Activated T-helper 2 cell treated with anti-CD3 and anti-CD28 coated beads, Interferon-gamma antibody, Interleukin-2, Interleukin-4, amounts not matched to agents 10 μg/mL and 5 μg/mL and 100 μg/mL, durations not matched to agents 14 hours and 24 hours and 36 hours (primary cell): Measurements from ENCODE around the gene MEIKIN. TPM values are rescaled to one million over a fixed set of nuclear protein-coding genes. Genes with fewer than 3 reads are reported as not detected.

Source experiments
- DNase-seq: peaks from one replicate; pipeline ENCODE4 v3.0.0; 2021; ENCODE audit warnings: low spot score
- H3K27ac Mint-ChIP-seq: one replicate; pipeline ENCODE4 v1.8.0; 2021; ENCODE audit warnings: mixed read lengths
- H3K27me3 Mint-ChIP-seq: one replicate; pipeline ENCODE4 v1.8.0; 2021; ENCODE audit warnings: low read depth, mixed read lengths
- H3K36me3 Mint-ChIP-seq: one replicate; pipeline ENCODE4 v1.8.0; 2021; ENCODE audit warnings: low read depth, mixed read lengths
- H3K4me1 Mint-ChIP-seq: one replicate; pipeline ENCODE4 v1.8.0; 2021; ENCODE audit warnings: low read depth, mixed read lengths
- H3K4me3 Mint-ChIP-seq: one replicate; pipeline ENCODE4 v1.8.0; 2021; ENCODE audit warnings: low read depth, mild to moderate bottlenecking, moderate library complexity, mixed read lengths
- H3K9me3 Mint-ChIP-seq: one replicate; pipeline ENCODE4 v1.8.0; 2021; ENCODE audit warnings: mixed read lengths
- intact Hi-C: fragments of 100-400 bp; cut with micrococcal nuclease; formaldehyde crosslinking; loops from one replicate; pipeline ENCODE4 v1.15.1; 2023
- total RNA-seq: library from RNA; stranded (reverse); gene quantifications from 2 replicates; pipeline ENCODE4 v1.2.3, GENCODE V29; 2022

MEIKIN gene
- total RNA-seq, 1 donor from 2014 or later = not detected

DNA sequence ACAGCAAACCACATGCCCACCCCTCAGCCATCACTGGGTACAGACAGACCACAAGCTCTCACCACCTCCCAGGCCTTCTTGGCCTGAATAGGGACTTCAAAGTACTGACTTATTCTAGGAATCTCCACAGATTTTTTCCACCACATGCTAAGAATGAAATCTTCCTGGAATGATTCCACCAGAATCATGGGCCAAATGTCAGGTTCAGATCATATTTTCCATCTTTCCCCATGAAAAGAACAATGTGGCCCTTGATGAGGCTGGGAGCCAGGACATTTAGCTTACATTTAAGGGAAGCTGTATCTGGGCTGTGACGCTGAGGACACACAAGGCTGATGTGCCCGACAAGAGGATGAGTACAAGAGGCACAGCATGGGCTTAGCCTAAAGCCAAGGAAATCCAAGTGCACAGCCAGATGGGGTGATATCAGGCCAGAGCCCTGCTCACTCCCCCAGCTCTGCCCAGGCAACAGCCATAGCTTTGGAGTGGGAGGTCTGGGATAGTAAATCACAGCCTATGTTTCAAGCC lies 37.8 kb upstream of the MEIKIN start:
- intact Hi-C loops = no loop called here
- DNase-seq = no peak
- Mint-ChIP-seq H3K36me3 (peaks cover 4% of the 10 kb centered on the region), H3K9me3 (no peaks in the 10 kb centered on the region), H3K27ac (no peak overlapping the region), H3K27me3 (peaks cover 13% of the 10 kb centered on the region), H3K4me1 (peaks cover 5% of the 10 kb centered on the region), H3K4me3 (no peak overlapping the region)

DNA sequence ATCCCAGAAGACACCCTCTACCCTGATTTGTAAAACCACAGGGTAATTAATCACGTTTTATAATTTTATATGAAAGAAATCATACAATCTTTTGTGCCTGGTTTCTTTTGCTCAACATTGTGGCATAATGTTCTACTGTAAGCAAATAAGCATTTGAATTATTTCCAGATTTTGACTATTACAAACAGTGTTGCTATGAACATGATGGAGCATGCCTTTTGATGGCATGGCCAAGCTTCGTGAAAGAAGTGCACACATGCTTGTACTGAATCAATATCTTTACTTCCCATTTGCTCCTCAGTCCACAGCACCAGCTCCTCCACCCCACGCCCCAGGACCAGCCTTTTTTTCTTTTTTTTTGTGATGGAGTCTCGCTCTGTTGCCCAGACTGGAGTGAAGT lies 36.1 kb upstream of the MEIKIN start:
- no peak overlapping the region for H3K4me3 Mint-ChIP-seq
- peaks cover 5% of the 10 kb centered on the region for H3K4me1 Mint-ChIP-seq
- H3K27me3 Mint-ChIP-seq = peaks cover 17% of the 10 kb centered on the region
- intact Hi-C loops = no loop called here
- no peaks in the 10 kb centered on the region for H3K9me3 Mint-ChIP-seq
- DNase-seq = no peak
- peaks cover 4% of the 10 kb centered on the region for H3K36me3 Mint-ChIP-seq
- no peak overlapping the region for H3K27ac Mint-ChIP-seq

DNA sequence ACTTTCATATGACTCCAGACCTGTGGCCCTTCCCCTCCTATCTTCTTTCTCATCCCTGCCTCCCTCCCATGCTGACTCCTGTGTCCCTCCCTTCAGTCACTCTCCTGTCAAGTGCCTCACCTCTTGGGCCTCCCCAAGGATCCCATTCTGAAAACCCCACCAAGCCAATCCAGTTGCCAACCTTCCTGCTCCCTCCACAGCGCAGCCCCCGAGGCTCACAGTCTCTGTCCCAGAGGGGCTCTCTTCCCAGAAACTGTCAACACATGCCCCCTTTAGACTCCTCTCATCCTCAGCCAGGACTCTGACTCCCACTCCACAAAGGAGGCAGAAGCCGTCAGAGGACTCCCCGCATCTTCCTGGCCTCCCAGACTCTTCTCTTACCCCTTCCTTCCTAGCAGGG lies 35.2 kb upstream of the MEIKIN start:
- H3K4me1 Mint-ChIP-seq = peaks cover 7% of the 10 kb centered on the region
- H3K27me3 Mint-ChIP-seq = peaks cover 17% of the 10 kb centered on the region
- H3K27ac Mint-ChIP-seq = no peak overlapping the region
- DNase-seq = no peak
- peaks cover under 1% of the 10 kb centered on the region for H3K36me3 Mint-ChIP-seq
- H3K9me3 Mint-ChIP-seq = no peaks in the 10 kb centered on the region
- no peak overlapping the region for H3K4me3 Mint-ChIP-seq
- intact Hi-C loops = no loop called here

DNA sequence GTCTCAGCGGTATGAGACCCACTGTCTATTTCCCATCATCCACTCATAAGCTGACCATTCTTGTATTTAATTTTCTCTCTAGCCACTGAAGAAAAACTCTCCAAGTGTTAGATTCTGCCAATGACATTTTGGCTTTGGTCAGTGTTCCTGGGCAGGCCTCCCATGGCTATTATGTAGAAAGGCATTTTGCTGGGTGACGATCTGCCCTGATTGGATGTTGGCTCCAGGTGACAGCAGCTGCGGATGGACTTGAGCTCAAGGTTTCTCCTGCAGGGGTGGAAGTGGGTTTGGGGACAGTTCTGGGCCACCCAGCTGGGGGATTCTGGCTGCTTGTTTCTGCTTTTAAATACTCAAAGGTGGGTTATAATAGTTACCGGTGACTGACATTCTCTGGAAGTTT lies 34.4 kb upstream of the MEIKIN start:
- H3K36me3 Mint-ChIP-seq = no peaks in the 10 kb centered on the region
- intact Hi-C loops = no loop called here
- peaks cover 17% of the 10 kb centered on the region for H3K27me3 Mint-ChIP-seq
- peaks cover 16% of the 10 kb centered on the region for H3K4me1 Mint-ChIP-seq
- no peak overlapping the region for H3K4me3 Mint-ChIP-seq
- H3K27ac Mint-ChIP-seq = no peak overlapping the region
- no peak for DNase-seq
- H3K9me3 Mint-ChIP-seq = no peaks in the 10 kb centered on the region

DNA sequence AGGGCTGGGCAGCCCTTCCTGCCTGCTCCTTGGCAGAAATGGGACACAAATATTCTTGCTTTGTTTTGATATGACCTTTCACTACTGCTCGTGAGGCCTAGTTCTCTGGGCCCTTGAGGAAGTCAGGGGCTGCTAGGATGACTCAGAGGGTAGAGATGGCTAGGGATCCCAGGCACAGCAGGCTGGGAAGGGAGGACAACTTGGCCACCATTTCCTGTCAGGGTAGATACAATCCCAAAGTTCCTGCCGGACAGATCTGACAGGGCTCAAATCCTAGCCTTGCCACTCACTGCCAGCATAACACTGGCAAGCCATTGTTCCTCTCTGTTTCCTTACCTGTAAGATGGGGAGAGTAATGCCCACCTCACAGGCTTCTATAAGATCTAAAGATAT lies 31.7 kb upstream of the MEIKIN start:
- intact Hi-C loops = no loop called here
- Mint-ChIP-seq H3K9me3 (no peaks in the 10 kb centered on the region), H3K4me3 (no peak overlapping the region), H3K36me3 (no peaks in the 10 kb centered on the region), H3K27me3 (peaks cover 13% of the 10 kb centered on the region), H3K4me1 (peaks cover 17% of the 10 kb centered on the region), H3K27ac (no peak overlapping the region)
- no peak for DNase-seq

DNA sequence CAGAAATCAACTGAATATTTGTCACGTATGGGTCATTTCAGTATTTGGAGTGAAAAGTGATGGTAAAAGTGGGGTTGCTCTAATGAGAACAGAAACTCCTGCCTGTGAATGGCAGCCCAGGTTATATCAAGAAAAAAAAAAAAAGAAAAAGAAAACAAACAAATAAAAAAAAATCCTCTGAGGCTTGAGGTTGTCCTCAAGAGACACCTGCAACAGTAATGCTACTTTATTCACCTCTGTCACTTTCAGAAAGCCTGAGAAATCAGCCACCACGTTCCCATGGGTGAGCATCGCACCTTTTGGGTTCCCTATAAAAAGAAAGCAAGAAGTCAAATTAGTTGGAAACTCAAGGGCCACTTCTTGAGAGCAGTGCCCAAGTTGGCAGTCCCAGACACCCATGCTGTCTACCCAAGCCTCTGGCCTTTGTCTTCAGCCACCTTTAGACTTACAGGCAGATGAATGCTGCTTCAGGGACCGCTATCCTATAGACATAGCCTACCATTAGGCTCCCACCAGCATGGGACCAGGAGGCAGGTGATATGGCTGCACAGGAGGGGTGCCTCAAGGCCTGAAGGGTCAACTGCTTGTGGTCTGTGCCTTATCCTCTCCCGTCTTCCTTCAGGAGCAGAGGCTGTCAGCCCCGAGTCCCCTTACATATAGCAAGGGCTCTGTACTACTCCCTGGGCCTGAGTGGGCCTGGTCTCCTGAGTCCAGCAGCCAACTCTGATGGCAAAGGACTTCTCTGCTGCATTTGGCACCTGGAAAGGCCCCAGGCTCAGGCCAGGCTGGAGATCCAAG lies 31.1 kb upstream of the MEIKIN start:
- peaks cover 13% of the 10 kb centered on the region for H3K27me3 Mint-ChIP-seq
- no peak overlapping the region for H3K4me3 Mint-ChIP-seq
- H3K27ac Mint-ChIP-seq = no peak overlapping the region
- H3K36me3 Mint-ChIP-seq = no peaks in the 10 kb centered on the region
- DNase-seq = no peak
- H3K9me3 Mint-ChIP-seq = no peaks in the 10 kb centered on the region
- intact Hi-C loops = no loop called here
- H3K4me1 Mint-ChIP-seq = peaks cover 17% of the 10 kb centered on the region

DNA sequence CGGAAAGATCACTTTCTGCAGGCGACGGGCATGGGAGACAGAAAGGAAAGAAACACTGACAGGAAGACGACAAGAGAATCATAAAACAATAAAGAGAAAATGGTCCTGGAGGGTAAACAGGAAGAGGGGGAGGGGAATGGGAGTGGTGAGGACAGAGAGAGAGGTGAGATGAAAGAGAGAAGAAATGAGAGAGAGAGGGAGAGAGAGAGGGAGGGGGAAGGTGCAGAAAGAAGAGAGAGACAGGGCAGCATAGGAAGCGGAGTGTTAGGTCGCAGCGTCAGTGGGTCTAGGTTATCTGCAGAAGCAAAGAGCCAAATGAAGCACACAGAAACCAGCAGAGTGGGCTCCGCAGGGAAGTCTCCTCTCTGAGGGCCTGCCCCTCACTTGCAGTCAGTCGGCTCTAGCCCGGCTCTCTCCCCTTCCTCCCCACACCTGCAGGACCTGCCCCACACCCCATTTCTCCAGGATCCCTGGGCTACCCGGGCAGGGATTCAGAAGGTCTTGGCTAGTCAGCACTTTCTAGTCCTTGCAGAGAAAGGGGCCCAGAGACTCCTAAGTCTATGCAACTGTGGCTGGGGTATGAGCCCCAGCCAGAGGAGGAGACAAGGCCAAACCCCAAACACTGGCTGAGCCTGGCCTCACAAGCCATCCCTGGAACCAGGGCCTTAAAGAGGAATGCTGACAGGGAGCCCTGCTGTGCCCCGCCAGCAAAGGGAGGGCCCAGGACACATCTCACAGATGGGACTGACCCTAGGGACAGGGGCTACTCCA lies 29.7 kb upstream of the MEIKIN start:
- intact Hi-C loops = no loop called here
- peak overlapping the region; percentile 46 for H3K4me3 Mint-ChIP-seq

DNA sequence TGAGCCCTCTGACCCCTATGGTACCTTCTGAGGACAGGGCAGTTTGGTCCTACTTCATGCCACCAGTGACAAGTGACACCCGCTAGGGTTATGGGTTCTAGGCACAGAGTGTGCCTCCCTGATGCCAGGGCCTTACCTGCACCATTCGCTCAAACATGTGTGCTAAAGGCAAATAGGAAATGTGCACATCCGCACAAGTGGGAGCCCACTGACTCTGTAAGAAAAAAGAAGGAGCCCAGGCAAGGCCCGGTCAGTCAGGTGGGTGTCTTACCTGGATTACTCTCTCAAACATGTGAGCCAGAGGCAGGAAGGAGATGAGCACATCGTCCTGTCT lies 29.1 kb upstream of the MEIKIN start:
- Mint-ChIP-seq H3K27ac (peak overlapping the region; percentile 69), H3K9me3 (no peaks in the 10 kb centered on the region), H3K4me1 (peaks cover 17% of the 10 kb centered on the region), H3K27me3 (peaks cover 5% of the 10 kb centered on the region), H3K4me3 (peak overlapping the region; percentile 46), H3K36me3 (no peaks in the 10 kb centered on the region)
- intact Hi-C loops = no loop called here
- no peak for DNase-seq

More for the DNA sequence above, 29.7 kb upstream of the MEIKIN start:
- H3K9me3 Mint-ChIP-seq = no peaks in the 10 kb centered on the region
- peaks cover 5% of the 10 kb centered on the region for H3K27me3 Mint-ChIP-seq
- peaks cover 17% of the 10 kb centered on the region for H3K4me1 Mint-ChIP-seq
- peak overlapping the region; percentile 69 for H3K27ac Mint-ChIP-seq
- no peak for DNase-seq
- no peaks in the 10 kb centered on the region for H3K36me3 Mint-ChIP-seq

DNA sequence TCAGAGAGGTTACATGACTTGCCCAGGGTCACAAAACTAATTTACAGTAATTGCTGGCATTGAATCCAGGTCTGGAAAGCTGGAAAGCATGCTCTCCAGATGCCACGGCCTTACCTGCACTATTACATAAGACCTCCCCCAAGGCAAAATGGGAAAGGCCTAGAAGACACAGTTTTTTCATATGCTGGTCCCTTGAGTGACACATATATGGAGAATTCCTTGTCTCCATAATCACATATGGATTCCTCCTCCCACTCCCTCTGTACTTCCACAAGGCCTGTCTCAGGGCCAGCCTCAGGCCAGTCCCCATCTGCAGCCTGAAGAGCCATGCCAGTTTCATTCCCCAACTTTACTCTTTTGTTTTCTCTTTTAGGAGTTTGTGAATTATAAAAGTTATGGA lies 28.6 kb upstream of the MEIKIN start:
- no peak overlapping the region for H3K27ac Mint-ChIP-seq
- no peaks in the 10 kb centered on the region for H3K9me3 Mint-ChIP-seq
- peaks cover 5% of the 10 kb centered on the region for H3K27me3 Mint-ChIP-seq
- H3K4me3 Mint-ChIP-seq = no peak overlapping the region
- intact Hi-C loops = no loop called here
- peaks cover 17% of the 10 kb centered on the region for H3K4me1 Mint-ChIP-seq
- no peak for DNase-seq
- no peaks in the 10 kb centered on the region for H3K36me3 Mint-ChIP-seq

DNA sequence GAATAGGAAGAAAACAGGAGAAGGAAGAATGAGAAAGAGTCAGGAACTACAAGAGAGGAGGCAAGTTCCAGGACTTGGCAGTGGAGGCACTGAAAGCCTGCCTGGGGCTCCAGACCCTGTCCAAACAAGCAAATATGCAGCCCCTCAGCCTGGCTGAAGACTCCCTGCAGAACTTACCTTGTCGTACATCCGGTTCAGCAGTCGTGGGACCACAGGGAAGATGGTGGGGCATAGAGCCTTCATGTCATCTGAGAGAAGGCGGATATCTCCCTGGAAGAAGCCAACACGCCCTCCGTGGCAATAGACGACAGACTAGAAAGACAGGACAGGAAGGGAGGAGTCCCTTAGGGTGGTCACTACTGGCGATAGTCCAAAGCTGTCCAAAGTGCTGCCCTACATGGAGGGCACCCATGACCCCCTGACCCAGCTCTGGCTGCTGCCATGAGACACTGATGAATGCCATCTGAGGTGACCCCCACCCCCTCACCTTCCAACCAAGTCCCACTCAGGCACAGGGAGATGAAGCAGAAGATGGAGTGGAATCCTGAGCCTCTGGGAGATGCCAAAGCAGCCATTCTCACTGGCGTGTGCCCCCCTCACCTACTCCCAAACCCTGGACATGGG lies 27.7 kb upstream of the MEIKIN start:
- no peak overlapping the region for H3K4me3 Mint-ChIP-seq
- H3K9me3 Mint-ChIP-seq = no peaks in the 10 kb centered on the region
- intact Hi-C loops = no loop called here
- no peaks in the 10 kb centered on the region for H3K36me3 Mint-ChIP-seq
- peaks cover 3% of the 10 kb centered on the region for H3K27me3 Mint-ChIP-seq
- no peak for DNase-seq
- H3K4me1 Mint-ChIP-seq = peaks cover 18% of the 10 kb centered on the region
- H3K27ac Mint-ChIP-seq = no peak overlapping the region

DNA sequence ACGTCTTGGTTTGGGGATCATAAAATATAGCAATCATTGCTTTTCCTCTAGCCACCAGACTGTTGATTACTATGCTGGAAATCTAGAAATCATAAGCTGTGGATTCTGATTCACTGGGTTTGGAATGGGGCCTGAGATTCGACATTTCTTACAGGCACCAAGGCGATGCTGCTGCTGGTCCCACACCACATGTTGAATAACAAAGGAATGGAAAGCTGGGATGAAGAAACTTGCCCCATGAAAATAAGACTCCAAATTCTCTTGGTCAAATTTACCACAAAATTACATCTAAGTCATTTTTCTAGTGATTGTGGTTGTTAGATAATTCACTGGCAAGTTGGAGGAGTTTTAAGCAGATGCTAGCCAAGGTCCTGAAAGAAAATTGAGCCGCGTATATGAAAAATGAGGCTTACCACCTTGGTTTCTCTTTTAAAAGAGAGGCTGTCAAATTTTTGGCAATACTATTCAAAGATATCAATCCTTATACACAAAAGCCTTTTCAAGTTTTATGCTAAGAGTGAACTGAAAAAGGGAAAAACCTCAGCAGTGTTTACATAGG lies 23.0 kb upstream of the MEIKIN start:
- no peak for DNase-seq
- no peaks in the 10 kb centered on the region for H3K27me3 Mint-ChIP-seq
- H3K4me3 Mint-ChIP-seq = no peak overlapping the region
- H3K9me3 Mint-ChIP-seq = no peaks in the 10 kb centered on the region
- H3K4me1 Mint-ChIP-seq = peaks cover 2% of the 10 kb centered on the region
- intact Hi-C loops = no loop called here
- peaks cover 3% of the 10 kb centered on the region for H3K36me3 Mint-ChIP-seq
- H3K27ac Mint-ChIP-seq = no peak overlapping the region

DNA sequence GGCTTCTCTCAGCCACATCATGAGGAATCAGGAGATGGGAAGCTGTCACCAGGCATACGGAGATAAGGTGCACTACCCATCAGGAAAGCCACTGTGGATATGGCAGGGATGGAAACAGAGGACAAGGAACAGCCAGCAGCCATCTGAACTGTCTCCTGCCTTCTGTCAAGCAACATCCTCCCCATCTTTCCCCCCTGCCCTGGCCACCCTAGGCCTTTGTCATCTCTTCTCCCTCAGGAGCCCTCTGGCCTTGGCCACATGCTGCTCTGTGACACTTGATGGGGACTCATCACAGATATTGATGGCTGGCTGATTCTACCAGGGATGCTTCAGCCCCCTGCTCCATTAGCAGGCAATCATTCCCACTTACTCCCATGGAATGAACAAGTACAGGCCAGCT lies 21.1 kb upstream of the MEIKIN start:
- intact Hi-C loops = no loop called here
- Mint-ChIP-seq H3K27ac (no peak overlapping the region), H3K9me3 (no peaks in the 10 kb centered on the region), H3K4me3 (no peak overlapping the region), H3K27me3 (no peaks in the 10 kb centered on the region), H3K4me1 (peaks cover 2% of the 10 kb centered on the region), H3K36me3 (peaks cover 3% of the 10 kb centered on the region)
- no peak for DNase-seq
